GM19023 (cell line): ENCODE data around the gene UBE2D4.
"Not testable (repeated sequence)": the region's sequence is repeated elsewhere in the genome, so short reads cannot be mapped to it uniquely, and the experiment has no call there.

Experiments
- ATAC-seq: cut with Tn5 transposase; IDR thresholded peaks from one replicate; pipeline ENCODE4 v1.9.1; 2021; ENCODE audit warnings: mild to moderate bottlenecking, moderate library complexity; ENCODE audit not compliant: unreplicated experiment

UBE2D4 gene

GRCh38 chr7:43960933-43961332, 34.7 kb downstream of the UBE2D4 start:
- ATAC-seq, result no peak

GRCh38 chr7:43966392-43966791, 40.2 kb downstream of the UBE2D4 start:
- not testable (repeated sequence) for ATAC-seq

- not testable (repeated sequence) for ATAC-seq
These were observed 42.2 kb downstream of the UBE2D4 start for GRCh38 chr7:43968172-43969040.

- ATAC-seq, result not testable (repeated sequence)
These were observed 43.4 kb downstream of the UBE2D4 start for GRCh38 chr7:43969586-43969985.

GRCh38 chr7:43970698-43971097, 44.5 kb downstream of the UBE2D4 start:
- not testable (repeated sequence) for ATAC-seq

GRCh38 chr7:43974033-43974573, 47.9 kb downstream of the UBE2D4 start:
- not testable (repeated sequence) for ATAC-seq

GRCh38 chr7:43974725-43975482, 48.7 kb downstream of the UBE2D4 start:
- not testable (repeated sequence) for ATAC-seq

- ATAC-seq, result no peak
These were observed 51.3 kb downstream of the UBE2D4 start for GRCh38 chr7:43977525-43977924.

GRCh38 chr7:43978102-43978501, 51.9 kb downstream of the UBE2D4 start:
- not testable (repeated sequence) for ATAC-seq

- ATAC-seq, result not testable (repeated sequence)
These were observed 56.6 kb downstream of the UBE2D4 start for GRCh38 chr7:43982848-43983247.

- not testable (repeated sequence) for ATAC-seq
These were observed 57.5 kb downstream of the UBE2D4 start for GRCh38 chr7:43983736-43984135.

- peak; percentile 79 for ATAC-seq
These were observed 59.9 kb downstream of the UBE2D4 start for GRCh38 chr7:43985904-43986864.

GRCh38 chr7:43987476-43987875, 61.2 kb downstream of the UBE2D4 start:
- ATAC-seq, result not testable (repeated sequence)

GRCh38 chr7:43990011-43990585, 63.9 kb downstream of the UBE2D4 start:
- not testable (repeated sequence) for ATAC-seq

GRCh38 chr7:43990829-43991228, 64.6 kb downstream of the UBE2D4 start:
- not testable (repeated sequence) for ATAC-seq

GRCh38 chr7:43992896-43993295, 66.7 kb downstream of the UBE2D4 start:
- peak; percentile 90 for ATAC-seq

GRCh38 chr7:43994681-43995080, 68.4 kb downstream of the UBE2D4 start:
- ATAC-seq, result not testable (repeated sequence)

- ATAC-seq, result not testable (repeated sequence)
These were observed 71.3 kb downstream of the UBE2D4 start, which contains the start of gene SPDYE1 for GRCh38 chr7:43997532-43997931. SPDYE1 (plus strand) TSS chr7:43997897; CDS start chr7:43999950, 2,053 bp downstream.
